ENCODE data around the gene FOXI2. TPM values are rescaled to one million over a fixed set of nuclear protein-coding genes. Genes with fewer than 3 reads are reported as not detected.

The FOXI2 gene
- total RNA-seq, 1 donor from 2014 or later: not detected

GRCh38 chr10:127740596-127740995, 3.6 kb downstream of the FOXI2 start:
- H3K27ac Mint-ChIP-seq (ENCODE audit: unreplicated experiment): no peak overlapping the region
- no peak overlapping the region for H3K4me3 Mint-ChIP-seq (ENCODE audit: unreplicated experiment)
- no peaks in the 10 kb centered on the region for H3K9me3 Mint-ChIP-seq (ENCODE audit: low read depth)
- peaks cover 38% of the 10 kb centered on the region for H3K27me3 Mint-ChIP-seq (ENCODE audit: low read depth)
- DNase-seq (ENCODE audit: low spot score): no peak
- H3K36me3 Mint-ChIP-seq (ENCODE audit: low read depth): no peaks in the 10 kb centered on the region
- TF ChIP-seq CTCF (IDR thresholded peaks at IDR 0.05): no peak
- peaks cover 8% of the 10 kb centered on the region for H3K4me1 Mint-ChIP-seq (ENCODE audit: low read depth)

- Mint-ChIP-seq H3K27ac (ENCODE audit: unreplicated experiment) (no peak overlapping the region), H3K9me3 (ENCODE audit: low read depth) (peaks cover 6% of the 10 kb centered on the region), H3K36me3 (ENCODE audit: low read depth) (no peaks in the 10 kb centered on the region), H3K27me3 (ENCODE audit: low read depth) (peaks cover 23% of the 10 kb centered on the region), H3K4me3 (ENCODE audit: unreplicated experiment) (no peak overlapping the region), H3K4me1 (ENCODE audit: low read depth) (peaks cover 1% of the 10 kb centered on the region)
- no peak for TF ChIP-seq CTCF (IDR thresholded peaks at IDR 0.05)
- no peak for DNase-seq (ENCODE audit: low spot score)
These were observed 6.2 kb downstream of the FOXI2 start for GRCh38 chr10:127743205-127743604.

GRCh38 chr10:127744956-127745355, 8.0 kb downstream of the FOXI2 start:
- Mint-ChIP-seq H3K27me3 (ENCODE audit: low read depth) (peaks cover 21% of the 10 kb centered on the region), H3K9me3 (ENCODE audit: low read depth) (peaks cover 15% of the 10 kb centered on the region), H3K4me3 (ENCODE audit: unreplicated experiment) (no peak overlapping the region), H3K27ac (ENCODE audit: unreplicated experiment) (no peak overlapping the region), H3K4me1 (ENCODE audit: low read depth) (no peaks in the 10 kb centered on the region), H3K36me3 (ENCODE audit: low read depth) (no peaks in the 10 kb centered on the region)
- no peak for DNase-seq (ENCODE audit: low spot score)
- no peak for TF ChIP-seq CTCF (IDR thresholded peaks at IDR 0.05)

- Mint-ChIP-seq H3K36me3 (ENCODE audit: low read depth) (no peaks in the 10 kb centered on the region), H3K4me1 (ENCODE audit: low read depth) (no peaks in the 10 kb centered on the region), H3K27ac (ENCODE audit: unreplicated experiment) (no peak overlapping the region), H3K27me3 (ENCODE audit: low read depth) (peaks cover 17% of the 10 kb centered on the region), H3K4me3 (ENCODE audit: unreplicated experiment) (no peak overlapping the region), H3K9me3 (ENCODE audit: low read depth) (peaks cover 15% of the 10 kb centered on the region)
- no peak for DNase-seq (ENCODE audit: low spot score)
- no peak for TF ChIP-seq CTCF (IDR thresholded peaks at IDR 0.05)
These were observed 8.9 kb downstream of the FOXI2 start for GRCh38 chr10:127745861-127746260.

GRCh38 chr10:127755753-127756152, 18.8 kb downstream of the FOXI2 start:
- no peaks in the 10 kb centered on the region for H3K36me3 Mint-ChIP-seq (ENCODE audit: low read depth)
- H3K4me3 Mint-ChIP-seq (ENCODE audit: unreplicated experiment): no peak overlapping the region
- no peaks in the 10 kb centered on the region for H3K4me1 Mint-ChIP-seq (ENCODE audit: low read depth)
- no peak for DNase-seq (ENCODE audit: low spot score)
- H3K27ac Mint-ChIP-seq (ENCODE audit: unreplicated experiment): no peak overlapping the region
- TF ChIP-seq CTCF (IDR thresholded peaks at IDR 0.05): no peak
- H3K9me3 Mint-ChIP-seq (ENCODE audit: low read depth): no peaks in the 10 kb centered on the region
- H3K27me3 Mint-ChIP-seq (ENCODE audit: low read depth): peaks cover 16% of the 10 kb centered on the region
